Heart left ventricle (tissue), 13 donors: ENCODE results near the gene WDR70.

Experiments used
- POLR2A ChIP-seq, 2 donors: fragments of 450-650 bp; IDR thresholded peaks; one replicate each; pipeline ENCODE4 v1.6.1; 2017; ENCODE audit warnings: antibody characterized with exemption in 2 of 2, mild to moderate bottlenecking in 2 of 2, moderate library complexity in 2 of 2
- TF ChIP-seq, protein P1 (sequence below), 12 donors: fragments of 200-600 bp; sonication (generic) in 4 of 12; IDR thresholded peaks; one replicate each; pipeline versions ENCODE4 v1.5.0 to v1.8.0; 2018 to 2022; ENCODE audit warnings: antibody characterized with exemption in 12 of 12, mild to moderate bottlenecking in 5 of 12
- donor health status: ischemic (EF 13 %, LVEDD 7.1; RV severe dilation, severe dysfunction).
- donor health status: DM: no; HTN: yes; CAD: no.
- donor health status: DM: no; HTN: no; CAD: no.
- donor health status: ischemic (EF 25% LVEDD 6.9; RV normal size, moderate dysfunction).
- donor health status: ischemic (EF 25% LVEDD 5.7; RV mildly dilated, moderate dysfunction).
- donor health status: ischemic (EF 35%, LVEDD 5.7; RV mildly dilated, moderate dysfunction).
- donor health status: nonischemic (EF 11% LVEDD 7.7; RV severe dilation, severe dysfunction).
- donor health status: DM: yes; HTN: yes; CAD: no.
- donor health status: PGD.
- donor health status: ischemic (EF 29% LVEDD 5.4; RV normal size, mild dysfunction).
- donor health status: nonischemic (EF 23%, LVEDD 6.1; RV moderate dilation, normal function).

DNA sequence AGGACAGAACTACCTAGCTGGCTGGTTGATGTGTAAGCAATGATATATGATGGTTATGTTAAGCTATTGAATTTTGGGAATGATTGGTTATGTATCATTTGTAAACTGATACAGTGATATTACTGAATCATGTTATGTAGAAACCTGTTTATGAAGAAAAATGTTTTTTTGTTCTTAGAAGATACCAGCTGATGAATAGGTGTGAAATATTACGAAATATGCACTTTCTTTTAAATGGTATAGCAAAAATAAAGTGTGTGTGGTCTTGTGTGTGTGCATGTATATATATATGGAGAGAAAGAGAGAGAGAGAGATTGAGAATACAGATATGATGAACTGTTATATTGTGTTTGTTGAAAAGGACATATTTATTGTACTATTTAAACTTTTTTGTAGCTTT is 164.1 kb downstream of the WDR70 start:
- TF ChIP-seq, protein P1, sequence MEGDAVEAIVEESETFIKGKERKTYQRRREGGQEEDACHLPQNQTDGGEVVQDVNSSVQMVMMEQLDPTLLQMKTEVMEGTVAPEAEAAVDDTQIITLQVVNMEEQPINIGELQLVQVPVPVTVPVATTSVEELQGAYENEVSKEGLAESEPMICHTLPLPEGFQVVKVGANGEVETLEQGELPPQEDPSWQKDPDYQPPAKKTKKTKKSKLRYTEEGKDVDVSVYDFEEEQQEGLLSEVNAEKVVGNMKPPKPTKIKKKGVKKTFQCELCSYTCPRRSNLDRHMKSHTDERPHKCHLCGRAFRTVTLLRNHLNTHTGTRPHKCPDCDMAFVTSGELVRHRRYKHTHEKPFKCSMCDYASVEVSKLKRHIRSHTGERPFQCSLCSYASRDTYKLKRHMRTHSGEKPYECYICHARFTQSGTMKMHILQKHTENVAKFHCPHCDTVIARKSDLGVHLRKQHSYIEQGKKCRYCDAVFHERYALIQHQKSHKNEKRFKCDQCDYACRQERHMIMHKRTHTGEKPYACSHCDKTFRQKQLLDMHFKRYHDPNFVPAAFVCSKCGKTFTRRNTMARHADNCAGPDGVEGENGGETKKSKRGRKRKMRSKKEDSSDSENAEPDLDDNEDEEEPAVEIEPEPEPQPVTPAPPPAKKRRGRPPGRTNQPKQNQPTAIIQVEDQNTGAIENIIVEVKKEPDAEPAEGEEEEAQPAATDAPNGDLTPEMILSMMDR (IDR thresholded peaks at IDR 0.05): no peak
- no peak for TF ChIP-seq POLR2A (IDR thresholded peaks at IDR 0.05)
